HUES64 (cell line): ENCODE data around the gene LRRC8A.
A peak's percentile ranks its signal among the peaks of the same experiment; 100 is the strongest.

Source experiments
- H3K27ac ChIP-seq: 2 replicates; pipeline ENCODE4 v1.7.0; 2013; ENCODE audit warnings: low read depth, low read length, inconsistent platforms
- H3K27me3 ChIP-seq: 2 replicates; pipeline ENCODE4 v1.6.1; 2013; ENCODE audit warnings: mild to moderate bottlenecking, low read length; ENCODE audit not compliant: insufficient read depth
- H3K36me3 ChIP-seq: 2 replicates; pipeline ENCODE4 v1.6.1; 2013; ENCODE audit warnings: mild to moderate bottlenecking, low read length; ENCODE audit not compliant: insufficient read depth
- H3K4me1 ChIP-seq: 2 replicates; pipeline ENCODE4 v1.6.1; 2013; ENCODE audit warnings: mild to moderate bottlenecking, low read length, moderate library complexity; ENCODE audit not compliant: insufficient read depth
- H3K4me3 ChIP-seq: 2 replicates; pipeline ENCODE4 v1.5.1; 2013; ENCODE audit warnings: mild to moderate bottlenecking, low read length, moderate library complexity
- H3K9ac ChIP-seq: 2 replicates; pipeline ENCODE4 v1.6.1; 2013; ENCODE audit warnings: mild to moderate bottlenecking, low read depth, low read length
- H3K9me3 ChIP-seq: 2 replicates; pipeline ENCODE4 v1.6.1; 2013; ENCODE audit warnings: low read depth, low read length; ENCODE audit not compliant: insufficient read depth
- WGBS: fragments of 150-250, 120-280 bp; methylation state at CpG from one replicate; pipeline ENCODE4 v1.1.7; 2013; ENCODE audit warnings: missing lambda C conversion rate; 5-methylcytosine and 5-hydroxymethylcytosine counted together

The LRRC8A gene

DNA sequence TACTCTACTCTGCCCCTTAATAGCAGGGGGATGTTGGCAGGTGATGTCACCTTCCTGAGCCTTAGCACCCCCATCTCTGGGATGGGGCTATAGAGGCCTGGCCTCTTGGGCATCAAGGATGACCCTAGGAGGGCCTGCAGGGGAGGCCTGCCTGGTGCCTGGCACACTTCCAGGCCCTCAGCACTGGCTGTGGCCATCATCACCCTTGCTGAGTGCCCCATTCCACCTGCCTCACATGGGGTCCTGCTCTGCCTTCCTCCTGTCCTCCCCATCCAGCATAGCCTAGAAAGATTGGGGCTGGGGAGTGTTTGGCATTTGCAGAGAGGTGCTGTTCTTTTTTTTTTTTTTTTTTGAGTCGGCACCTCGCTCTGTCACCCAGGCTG, 21.1 kb downstream of the LRRC8A start:
- Histone ChIP-seq H3K9ac (no peak overlapping the region), H3K36me3 (peaks cover 35% of the 10 kb centered on the region), H3K4me3 (no peak overlapping the region), H3K27me3 (no peaks in the 10 kb centered on the region), H3K4me1 (no peaks in the 10 kb centered on the region), H3K9me3 (no peaks in the 10 kb centered on the region), H3K27ac (no peak overlapping the region)
- 96% methylated on average over 2 of the region's 2 CpGs for WGBS

DNA sequence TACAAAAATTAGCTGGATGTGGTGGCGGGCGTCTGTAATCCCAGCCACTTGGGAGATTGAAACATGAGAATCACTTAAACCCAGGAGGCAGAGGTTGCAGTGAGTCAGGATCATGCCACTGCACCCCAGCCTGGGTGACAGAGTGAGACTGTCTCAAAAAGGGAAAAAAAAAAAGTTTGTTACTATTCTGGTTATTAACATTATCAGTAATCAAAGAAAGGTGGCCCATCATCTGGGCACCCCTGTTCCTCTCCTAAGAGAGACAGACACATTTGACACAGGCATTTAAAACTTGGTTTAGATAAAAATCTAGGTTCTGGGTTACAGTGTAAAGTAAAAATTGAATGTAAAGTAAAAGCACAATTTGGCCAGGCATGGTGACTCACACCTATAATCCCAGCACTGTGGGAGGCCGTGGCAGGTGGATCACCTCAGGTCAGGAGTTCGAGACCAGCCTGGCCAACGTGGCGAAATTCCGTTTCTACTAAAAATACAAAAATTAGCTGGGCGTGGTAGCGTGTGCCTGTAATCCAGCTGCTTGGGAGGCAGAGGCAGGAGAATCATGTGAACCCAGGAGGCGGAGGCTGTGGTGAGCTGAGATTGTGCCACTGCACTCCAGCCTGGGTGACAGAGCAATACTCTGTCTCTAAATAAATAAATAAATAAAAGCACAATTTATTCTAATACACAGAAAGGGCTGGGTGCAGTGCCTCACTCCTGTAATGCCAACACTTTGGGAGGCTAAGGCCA, 22.1 kb downstream of the LRRC8A start:
- Histone ChIP-seq H3K27ac (no peak overlapping the region), H3K27me3 (no peaks in the 10 kb centered on the region), H3K36me3 (peaks cover 35% of the 10 kb centered on the region), H3K4me3 (no peak overlapping the region), H3K9me3 (no peaks in the 10 kb centered on the region), H3K4me1 (no peaks in the 10 kb centered on the region), H3K9ac (no peak overlapping the region)
- 97% methylated on average over 10 of the region's 10 CpGs for WGBS

GRCh38 chr9:128905964-128906363, 24.0 kb downstream of the LRRC8A start:
- H3K9ac ChIP-seq: no peak overlapping the region
- H3K9me3 ChIP-seq: no peaks in the 10 kb centered on the region
- H3K36me3 ChIP-seq: peaks cover 51% of the 10 kb centered on the region
- H3K27me3 ChIP-seq: no peaks in the 10 kb centered on the region
- no peak overlapping the region for H3K4me3 ChIP-seq
- WGBS: 84% methylated on average over 6 of the region's 7 CpGs
- no peak overlapping the region for H3K27ac ChIP-seq
- peaks cover 4% of the 10 kb centered on the region for H3K4me1 ChIP-seq

DNA sequence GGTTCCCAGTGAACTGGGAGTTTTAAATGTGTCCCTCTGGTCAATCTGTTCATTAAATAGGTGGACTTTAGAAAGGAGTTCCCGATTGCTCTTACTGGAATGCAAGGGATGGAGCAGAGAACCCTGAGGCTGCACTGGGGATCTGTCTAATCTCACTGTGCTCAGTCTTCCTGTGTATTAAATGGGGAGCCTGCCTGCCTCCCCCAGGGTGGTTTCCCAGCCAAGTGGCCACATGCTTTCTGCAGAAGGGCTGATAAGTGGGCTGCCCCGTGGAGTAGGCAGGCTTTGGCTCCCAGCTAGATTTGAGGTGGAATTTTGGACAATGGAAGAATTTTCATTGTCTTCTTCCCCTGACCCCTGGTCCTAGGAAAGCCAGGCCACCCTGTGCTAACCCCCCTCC, 24.8 kb downstream of the LRRC8A start:
- H3K27me3 ChIP-seq: no peaks in the 10 kb centered on the region
- no peak overlapping the region for H3K9ac ChIP-seq
- no peak overlapping the region for H3K4me3 ChIP-seq
- WGBS: 90% methylated on average over 2 of the region's 2 CpGs
- H3K27ac ChIP-seq: no peak overlapping the region
- H3K4me1 ChIP-seq: peaks cover 12% of the 10 kb centered on the region
- H3K9me3 ChIP-seq: no peaks in the 10 kb centered on the region
- peaks cover 49% of the 10 kb centered on the region for H3K36me3 ChIP-seq

GRCh38 chr9:128908372-128908771, 26.4 kb downstream of the LRRC8A start:
- Histone ChIP-seq H3K9ac (no peak overlapping the region), H3K4me3 (no peak overlapping the region), H3K27ac (no peak overlapping the region), H3K36me3 (peaks cover 46% of the 10 kb centered on the region), H3K4me1 (peaks cover 26% of the 10 kb centered on the region), H3K27me3 (no peaks in the 10 kb centered on the region), H3K9me3 (no peaks in the 10 kb centered on the region)
- WGBS: 96% methylated on average over 24 of the region's 24 CpGs

DNA sequence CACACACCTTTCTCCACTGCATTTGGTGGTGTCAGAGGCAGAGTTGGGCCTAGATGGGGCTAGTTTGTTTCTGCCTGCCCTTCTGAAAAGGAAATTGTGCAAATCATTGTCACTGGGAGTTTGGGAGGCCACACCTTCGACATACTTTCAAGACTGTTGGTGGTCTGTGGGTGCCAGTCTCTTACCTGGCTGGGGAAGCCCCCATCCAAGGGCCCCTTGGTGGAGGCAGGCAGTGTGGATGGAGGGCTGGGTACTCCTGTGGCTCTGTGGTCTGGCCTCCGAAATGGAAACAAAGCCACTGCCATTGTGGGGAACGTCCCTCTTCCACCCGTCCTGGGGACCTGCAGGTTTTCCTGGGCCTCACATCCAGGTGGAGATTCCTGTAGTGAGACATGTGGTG, 27.9 kb downstream of the LRRC8A start:
- WGBS: 95% methylated on average over 4 of the region's 4 CpGs
- H3K36me3 ChIP-seq: peaks cover 50% of the 10 kb centered on the region

DNA sequence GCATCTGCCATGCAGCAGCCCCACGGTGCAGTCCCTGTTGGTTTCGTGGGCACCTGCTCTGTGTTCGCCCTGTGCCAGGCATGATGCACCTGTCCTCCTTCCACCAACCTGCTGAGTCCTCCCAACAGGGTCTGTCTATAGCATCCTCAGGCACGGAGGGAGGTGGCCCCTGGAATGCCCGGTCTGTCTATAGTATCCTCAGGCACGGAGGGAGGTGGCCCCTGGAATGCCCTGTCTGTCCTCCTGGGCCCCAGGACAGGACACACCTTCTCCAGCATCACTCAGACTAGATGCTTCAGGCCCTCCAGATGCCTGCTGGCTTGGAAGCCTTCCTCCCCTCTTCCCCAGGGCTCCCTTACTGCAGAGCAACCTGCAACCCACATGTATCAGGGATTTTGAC, 29.0 kb downstream of the LRRC8A start:
- Histone ChIP-seq H3K27ac (peak overlapping the region; percentile 84), H3K9me3 (no peaks in the 10 kb centered on the region), H3K36me3 (peaks cover 56% of the 10 kb centered on the region), H3K4me3 (no peak overlapping the region), H3K4me1 (peaks cover 29% of the 10 kb centered on the region), H3K9ac (peak overlapping the region; percentile 50; the same call in 1 of the 2 replicates), H3K27me3 (no peaks in the 10 kb centered on the region)
- WGBS: 84% methylated on average over 6 of the region's 6 CpGs

More for the DNA sequence above, 27.9 kb downstream of the LRRC8A start:
- H3K4me1 ChIP-seq: peaks cover 29% of the 10 kb centered on the region
- no peaks in the 10 kb centered on the region for H3K9me3 ChIP-seq
- H3K27ac ChIP-seq: peak overlapping the region; percentile 31; the same call in 1 of the 2 replicates
- H3K9ac ChIP-seq: no peak overlapping the region; the same call in 1 of the 2 replicates
- H3K27me3 ChIP-seq: no peaks in the 10 kb centered on the region
- no peak overlapping the region for H3K4me3 ChIP-seq

GRCh38 chr9:128911529-128912035, 29.6 kb downstream of the LRRC8A start:
- Histone ChIP-seq H3K4me1 (peaks cover 29% of the 10 kb centered on the region), H3K36me3 (peaks cover 62% of the 10 kb centered on the region), H3K27ac (peak overlapping the region; percentile 84), H3K9me3 (no peaks in the 10 kb centered on the region), H3K4me3 (no peak overlapping the region), H3K27me3 (no peaks in the 10 kb centered on the region), H3K9ac (peak overlapping the region; percentile 50)
- 59% methylated on average over 8 of the region's 8 CpGs for WGBS

- peaks cover 62% of the 10 kb centered on the region for H3K36me3 ChIP-seq
- no peaks in the 10 kb centered on the region for H3K9me3 ChIP-seq
- no peak overlapping the region for H3K4me3 ChIP-seq
- peak overlapping the region; percentile 54 for H3K9ac ChIP-seq
- no peaks in the 10 kb centered on the region for H3K27me3 ChIP-seq
- 65% methylated on average over 15 of the region's 15 CpGs for WGBS
- peaks cover 29% of the 10 kb centered on the region for H3K4me1 ChIP-seq
- H3K27ac ChIP-seq: peak overlapping the region; percentile 84
Measured at GRCh38 chr9:128912270-128912853, 30.4 kb downstream of the LRRC8A start.

DNA sequence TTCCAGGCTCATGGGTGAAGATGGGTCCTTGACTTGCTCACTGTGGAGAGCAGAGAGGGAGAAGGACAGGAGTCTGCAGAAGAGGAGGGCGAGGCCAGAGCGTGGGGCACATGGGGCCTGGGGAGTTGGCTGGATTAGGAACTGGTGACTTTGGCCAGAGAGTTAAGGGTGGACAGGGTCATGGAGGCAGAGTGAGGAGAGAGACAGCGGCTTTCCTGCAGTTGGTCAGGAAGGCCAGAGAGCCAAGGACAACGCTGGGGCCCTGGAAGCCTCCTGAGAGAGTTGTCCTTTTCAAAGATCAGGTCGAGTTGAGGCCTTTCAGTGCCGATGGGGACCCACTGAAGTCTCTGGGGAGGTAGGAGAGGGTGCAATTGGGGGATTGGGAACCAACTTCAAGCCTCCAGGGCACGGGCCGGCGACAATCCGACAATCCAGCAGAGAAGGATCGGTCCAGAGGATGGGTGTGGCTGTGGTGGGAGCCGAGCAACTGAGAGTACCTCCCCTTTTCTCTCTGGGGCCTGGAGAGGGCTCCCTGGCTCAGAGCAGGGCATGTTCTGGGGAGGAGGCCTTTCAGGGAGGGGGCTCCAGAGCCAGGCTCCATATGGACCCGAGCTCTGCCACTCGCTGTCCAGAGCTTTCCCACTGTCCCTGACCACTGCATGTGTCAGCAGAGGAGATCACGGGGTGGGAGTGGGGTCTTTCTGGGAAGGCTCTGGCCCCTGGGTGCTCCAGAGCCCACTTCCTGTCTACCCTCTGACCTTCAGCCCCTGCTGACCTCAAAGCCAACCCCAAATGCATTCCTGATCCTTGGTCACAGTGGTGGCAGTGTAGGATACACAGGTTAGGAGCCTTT, 31.3 kb downstream of the LRRC8A start:
- Histone ChIP-seq H3K27ac (peak overlapping the region; percentile 72), H3K4me1 (peaks cover 29% of the 10 kb centered on the region), H3K9ac (peak overlapping the region; percentile 54), H3K27me3 (no peaks in the 10 kb centered on the region), H3K36me3 (peaks cover 62% of the 10 kb centered on the region), H3K9me3 (no peaks in the 10 kb centered on the region), H3K4me3 (no peak overlapping the region)
- 84% methylated on average over 15 of the region's 15 CpGs for WGBS
